ENCODE measurements around the gene RABEPK. TPM values are rescaled to one million over a fixed set of nuclear protein-coding genes. Genes with fewer than 3 reads are reported as not detected.
"Not testable (repeated sequence)": the region's sequence is repeated elsewhere in the genome, so short reads cannot be mapped to it uniquely, and the experiment has no call there.

Gene RABEPK, protein sequence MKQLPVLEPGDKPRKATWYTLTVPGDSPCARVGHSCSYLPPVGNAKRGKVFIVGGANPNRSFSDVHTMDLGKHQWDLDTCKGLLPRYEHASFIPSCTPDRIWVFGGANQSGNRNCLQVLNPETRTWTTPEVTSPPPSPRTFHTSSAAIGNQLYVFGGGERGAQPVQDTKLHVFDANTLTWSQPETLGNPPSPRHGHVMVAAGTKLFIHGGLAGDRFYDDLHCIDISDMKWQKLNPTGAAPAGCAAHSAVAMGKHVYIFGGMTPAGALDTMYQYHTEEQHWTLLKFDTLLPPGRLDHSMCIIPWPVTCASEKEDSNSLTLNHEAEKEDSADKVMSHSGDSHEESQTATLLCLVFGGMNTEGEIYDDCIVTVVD
- 47.7 and 50.9 TPM in 2 replicates for total RNA-seq (2014; rRNA removed; shearing (Covaris generic))
- 31.0 and 38.6 TPM in 2 replicates for polyA plus RNA-seq (2015; cell fraction: cytosol; rRNA removed)
- 17.3 and 34.6 TPM in 2 replicates for polyA plus RNA-seq (2015; cell fraction: nucleus; rRNA removed)

DNA sequence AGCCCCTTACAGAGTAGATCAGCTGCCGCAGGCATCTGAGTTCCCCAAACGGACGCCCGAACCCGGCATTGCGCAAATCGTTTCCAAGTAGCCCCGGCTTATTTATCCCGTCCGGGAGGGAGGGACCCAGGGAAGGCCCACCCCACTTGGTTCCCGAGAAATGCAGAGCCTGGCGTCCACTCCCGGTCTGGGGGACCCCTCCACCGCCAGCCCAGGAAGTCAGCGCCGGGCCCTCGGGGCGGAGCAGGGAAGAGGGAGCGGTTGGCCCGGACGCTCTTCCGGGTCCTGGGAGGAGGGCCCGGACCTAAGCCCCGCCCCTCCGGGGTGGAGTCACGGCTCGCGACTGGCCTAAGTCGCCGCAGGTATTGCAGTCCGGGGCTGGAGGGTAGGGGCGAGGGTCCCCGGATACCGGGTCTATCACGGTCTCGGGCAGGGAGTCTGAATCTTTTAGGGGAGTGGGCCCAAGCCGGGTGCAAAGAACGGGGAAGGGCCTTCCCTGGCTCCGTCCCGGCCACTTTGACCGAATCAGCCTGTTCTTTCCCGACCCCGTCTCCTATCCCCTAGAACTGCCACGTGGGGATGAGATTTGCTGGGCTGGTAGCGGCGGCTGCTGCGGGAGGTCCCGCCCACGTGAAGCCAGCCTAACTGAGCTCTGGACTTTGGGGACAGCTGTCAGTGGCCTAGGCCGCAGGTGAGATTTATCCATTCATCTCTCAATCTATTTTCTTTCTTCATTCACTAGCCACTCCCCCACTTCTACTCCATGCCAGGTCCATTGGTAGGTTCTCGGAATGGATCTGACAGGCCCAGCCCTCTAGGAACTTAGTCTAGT is at the start of gene RABEPK:
Gene RABEPK, plus strand, starts transcription at position 327 of the 832 bp plus-strand sequence. CDS start 2,472 bp downstream, outside the sequence.
- DNase-seq (ENCODE audit: low read depth, low spot score), result peak; percentile 91
- in situ Hi-C loops (cut with HindIII; ENCODE audit: low pct_unique_long_range_greater_than_20kb, low sequenced_read_pairs), result no loop called here

DNA sequence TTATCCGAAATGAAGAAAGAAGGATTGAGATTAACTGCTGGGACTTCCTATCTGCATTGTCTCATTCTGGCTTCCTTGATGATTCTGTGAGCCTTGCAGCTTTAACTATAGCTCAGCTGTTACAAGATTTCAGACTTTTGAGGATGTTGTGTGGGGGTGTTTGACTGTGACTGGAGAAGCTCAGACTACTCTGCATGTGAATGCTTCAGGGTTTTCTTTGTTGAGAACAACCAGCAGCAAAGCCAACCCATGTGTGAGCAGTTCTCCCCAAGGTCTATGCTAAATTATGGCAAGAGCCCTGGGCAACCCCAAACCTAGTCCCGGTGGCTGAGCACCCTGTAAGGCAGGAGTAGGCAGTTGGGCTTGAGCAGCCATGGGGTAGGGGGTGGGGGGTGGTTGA is 48.6 kb upstream of the RABEPK start:
- no peak for DNase-seq (ENCODE audit: low read depth, low spot score)
- in situ Hi-C loops (cut with HindIII; ENCODE audit: low pct_unique_long_range_greater_than_20kb, low sequenced_read_pairs), result no loop called here

DNA sequence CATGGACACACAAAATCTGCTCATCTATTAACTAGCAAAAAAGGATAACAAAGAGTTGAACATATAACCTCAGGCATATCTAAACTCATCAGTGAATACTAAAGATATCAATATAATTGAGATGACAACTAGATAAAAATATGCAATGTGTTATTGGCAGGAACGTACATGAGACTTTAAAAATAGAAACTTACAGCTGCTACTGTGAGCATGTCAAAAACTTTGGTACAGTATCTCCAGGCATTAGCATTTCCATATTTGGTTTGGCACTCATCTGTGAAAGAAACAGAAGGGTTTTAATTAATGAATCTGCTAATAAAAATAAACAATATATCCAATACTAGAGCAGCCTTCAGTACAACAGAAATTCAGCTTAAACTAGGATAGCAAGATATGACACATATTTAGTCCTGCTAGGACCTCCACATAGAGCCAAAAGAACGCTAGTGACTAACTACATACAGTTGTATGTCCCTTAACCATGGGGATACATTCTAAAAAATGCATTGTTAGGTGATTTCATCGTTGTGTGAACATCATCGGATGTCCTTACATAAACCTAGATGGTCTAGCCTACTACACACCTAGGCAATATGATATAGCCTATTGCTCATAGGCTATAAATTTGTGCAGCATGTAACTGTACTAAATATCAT is 46.5 kb upstream of the RABEPK start:
- no peak for DNase-seq (ENCODE audit: low read depth, low spot score)
- in situ Hi-C loops (cut with HindIII; ENCODE audit: low pct_unique_long_range_greater_than_20kb, low sequenced_read_pairs), result no loop called here

DNA sequence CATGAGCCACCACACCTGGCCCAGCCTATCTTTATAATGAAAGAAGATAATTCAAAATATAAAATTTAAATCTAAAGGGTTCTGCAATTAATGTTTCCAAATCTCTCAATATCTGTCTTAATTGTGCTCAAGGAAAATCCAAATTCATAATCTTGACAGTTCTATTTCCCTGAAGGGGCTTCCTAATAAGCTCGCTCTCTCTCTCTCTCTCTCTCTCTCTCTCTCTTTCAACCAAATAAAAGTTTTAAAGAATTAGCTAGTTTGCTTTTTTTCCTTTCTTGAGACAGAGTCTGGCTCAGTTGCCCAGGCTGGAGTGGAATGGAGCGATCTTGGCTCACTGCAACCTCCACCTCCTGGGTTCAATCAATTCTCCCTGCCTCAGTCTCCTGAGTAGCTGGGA is 43.8 kb upstream of the RABEPK start:
- in situ Hi-C loops (cut with HindIII; ENCODE audit: low pct_unique_long_range_greater_than_20kb, low sequenced_read_pairs), result no loop called here
- DNase-seq (ENCODE audit: low read depth, low spot score), result no peak

DNA sequence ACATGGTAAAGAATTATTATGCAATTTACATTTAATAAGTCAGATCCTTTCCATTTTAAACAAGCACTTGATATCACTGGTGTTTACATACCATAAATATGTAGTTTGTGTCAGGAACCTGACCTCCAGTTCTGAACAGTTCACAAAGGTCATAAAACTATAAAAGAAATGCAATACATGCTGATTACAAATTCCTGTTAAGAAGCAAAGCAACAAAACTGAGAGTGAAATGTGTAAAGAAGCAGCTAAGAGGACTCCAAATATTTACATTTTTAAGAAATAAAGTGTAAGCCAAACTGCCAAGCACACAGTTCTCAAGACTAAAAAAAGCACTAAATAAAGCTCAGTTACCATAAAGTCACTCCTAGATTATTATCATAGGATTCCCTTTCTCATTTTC is 39.6 kb upstream of the RABEPK start:
- DNase-seq (ENCODE audit: low read depth, low spot score), result no peak
- in situ Hi-C loops (cut with HindIII; ENCODE audit: low pct_unique_long_range_greater_than_20kb, low sequenced_read_pairs), result no loop called here

DNA sequence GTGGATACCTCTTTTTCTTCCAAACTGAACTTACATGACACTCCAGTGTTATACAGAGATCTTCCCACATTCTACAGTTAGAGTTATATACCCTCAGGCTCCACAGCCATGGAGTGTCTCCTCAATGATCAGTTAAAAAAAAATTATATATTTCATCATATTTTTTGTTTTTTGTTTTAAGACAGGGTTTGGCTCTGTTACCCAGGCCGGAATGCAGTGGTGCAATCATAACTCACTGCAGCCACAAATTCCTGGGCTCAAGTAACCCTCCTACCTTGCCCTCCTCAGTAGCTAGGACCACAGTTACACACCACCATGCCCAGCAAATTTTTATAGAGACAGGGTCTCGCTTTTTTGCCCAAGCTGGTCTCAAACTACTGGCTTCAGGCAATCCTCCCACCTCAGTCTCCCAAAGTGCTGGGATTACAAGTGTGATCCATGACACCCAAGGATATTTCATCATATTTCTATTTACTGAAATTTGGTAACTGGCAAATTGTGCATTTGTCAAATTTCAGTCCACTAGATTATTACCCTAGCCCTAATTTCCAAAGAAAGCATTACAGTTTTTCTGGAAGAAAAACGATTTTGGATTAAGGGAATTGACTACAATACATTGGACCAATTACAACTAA is 38.9 kb upstream of the RABEPK start:
- DNase-seq (ENCODE audit: low read depth, low spot score), result peak; percentile 32
- in situ Hi-C loops (cut with HindIII; ENCODE audit: low pct_unique_long_range_greater_than_20kb, low sequenced_read_pairs), result no loop called here

DNA sequence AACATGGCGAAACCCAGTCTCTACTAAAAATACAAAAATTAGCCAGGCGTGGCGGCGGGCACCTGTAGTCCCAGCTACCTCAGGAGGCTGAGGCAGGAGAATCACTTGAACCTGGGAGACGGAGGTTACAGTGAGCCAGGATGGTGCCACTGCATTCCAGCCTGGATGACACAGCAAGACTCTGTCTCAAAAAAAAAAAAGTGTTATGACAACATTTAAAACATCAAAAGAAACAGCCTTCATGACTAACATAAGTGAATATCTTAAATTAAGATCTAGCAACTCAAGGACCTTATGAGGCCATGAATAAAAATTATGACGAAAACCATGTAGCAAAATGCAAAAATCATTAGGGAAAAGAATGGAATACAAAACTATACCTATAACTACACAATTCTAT is 37.5 kb upstream of the RABEPK start:
- in situ Hi-C loops (cut with HindIII; ENCODE audit: low pct_unique_long_range_greater_than_20kb, low sequenced_read_pairs); DNase-seq (ENCODE audit: low read depth, low spot score): not testable (repeated sequence)

DNA sequence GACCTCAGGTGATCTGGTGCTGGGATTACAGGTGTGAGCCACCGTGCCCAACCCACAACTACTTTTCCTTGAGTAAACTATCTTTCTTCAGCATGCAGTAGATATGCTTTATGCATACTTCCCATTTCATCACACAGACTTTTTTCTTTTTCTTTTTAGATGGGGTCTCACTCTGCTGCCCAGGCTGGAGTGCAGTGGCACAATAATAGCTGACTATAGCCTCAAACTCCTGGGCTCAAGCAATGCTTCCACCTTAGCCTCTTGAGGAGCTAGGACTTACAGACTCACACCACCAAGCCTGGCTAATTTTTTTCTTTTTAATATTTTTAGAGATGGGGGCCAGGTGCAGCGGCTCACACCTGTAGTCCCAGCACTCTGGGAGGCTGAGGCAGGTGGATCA is 33.6 kb upstream of the RABEPK start:
- no peak for DNase-seq (ENCODE audit: low read depth, low spot score)
- in situ Hi-C loops (cut with HindIII; ENCODE audit: low pct_unique_long_range_greater_than_20kb, low sequenced_read_pairs), result no loop called here

DNA sequence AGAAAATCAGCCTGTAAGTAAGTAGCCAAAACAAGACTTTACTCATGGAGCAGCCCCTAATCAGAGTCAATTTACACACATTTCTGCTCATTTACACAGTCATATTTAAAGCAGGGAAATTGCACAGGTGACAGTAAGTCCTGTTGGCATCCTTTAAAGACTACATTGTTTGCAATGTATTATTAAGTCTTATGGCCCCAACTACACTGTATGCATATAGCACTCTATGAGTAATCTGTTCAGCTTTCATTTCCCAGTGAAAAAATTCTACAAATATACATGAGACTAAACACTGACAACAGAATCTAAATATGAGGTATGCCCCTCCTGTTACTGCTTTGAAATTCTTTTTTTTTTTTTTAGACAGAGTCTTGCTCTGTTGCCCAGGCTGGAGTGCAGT is 30.4 kb upstream of the RABEPK start:
- no peak for DNase-seq (ENCODE audit: low read depth, low spot score)
- in situ Hi-C loops (cut with HindIII; ENCODE audit: low pct_unique_long_range_greater_than_20kb, low sequenced_read_pairs), result no loop called here

DNA sequence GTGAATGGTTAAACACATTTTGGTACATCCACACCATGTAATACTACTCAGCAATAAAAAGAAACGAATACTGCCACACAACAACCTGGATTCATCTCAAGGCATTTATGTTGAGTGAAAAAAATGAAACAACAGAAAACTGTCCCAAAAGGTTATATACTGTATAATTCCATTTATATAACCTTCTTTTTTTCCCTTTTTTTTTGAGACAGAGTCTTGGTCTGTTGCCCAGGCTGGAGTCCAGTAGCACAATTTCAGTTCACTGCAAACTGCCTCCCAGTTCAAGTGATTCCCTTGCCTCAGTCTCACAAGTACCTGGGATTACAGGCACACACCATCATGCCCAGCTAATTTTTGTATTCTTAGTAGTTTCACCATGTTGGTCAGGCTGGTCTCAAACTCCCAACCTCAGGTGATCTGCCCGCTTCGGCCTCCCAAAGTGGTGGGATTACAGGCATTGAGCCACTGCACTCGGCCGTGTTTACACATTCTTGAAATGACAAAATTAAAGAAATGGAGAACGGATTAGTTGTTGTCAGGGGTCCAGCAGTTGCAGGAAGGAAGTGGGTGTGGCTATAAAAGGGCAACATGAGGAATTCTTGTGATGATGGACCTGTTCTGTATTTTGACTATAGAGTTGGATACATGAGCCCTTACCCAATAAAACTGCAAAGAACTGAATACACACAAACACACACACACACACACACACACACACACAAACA is 28.1 kb upstream of the RABEPK start:
- in situ Hi-C loops (cut with HindIII; ENCODE audit: low pct_unique_long_range_greater_than_20kb, low sequenced_read_pairs), result no loop called here
- no peak for DNase-seq (ENCODE audit: low read depth, low spot score)

DNA sequence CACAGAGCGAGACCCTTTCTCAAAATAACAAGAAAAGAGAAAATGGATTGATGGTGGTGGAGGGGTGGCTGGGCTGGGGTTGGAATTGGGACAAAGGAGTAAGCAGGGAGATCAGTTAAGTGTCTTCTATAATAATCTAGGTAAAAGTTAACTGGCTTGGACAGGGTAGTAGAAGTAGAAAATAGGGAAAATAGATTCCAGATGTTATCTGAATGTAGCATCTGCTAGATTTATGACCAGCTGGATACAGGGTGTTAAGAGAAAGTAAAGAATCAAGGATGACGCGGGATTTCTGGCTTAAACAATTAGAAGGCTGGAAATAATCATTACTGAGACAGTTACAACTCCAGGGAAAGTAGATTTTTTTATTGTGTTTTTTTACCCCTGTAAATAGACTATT is 23.7 kb upstream of the RABEPK start:
- no peak for DNase-seq (ENCODE audit: low read depth, low spot score)
- in situ Hi-C loops (cut with HindIII; ENCODE audit: low pct_unique_long_range_greater_than_20kb, low sequenced_read_pairs), result no loop called here

DNA sequence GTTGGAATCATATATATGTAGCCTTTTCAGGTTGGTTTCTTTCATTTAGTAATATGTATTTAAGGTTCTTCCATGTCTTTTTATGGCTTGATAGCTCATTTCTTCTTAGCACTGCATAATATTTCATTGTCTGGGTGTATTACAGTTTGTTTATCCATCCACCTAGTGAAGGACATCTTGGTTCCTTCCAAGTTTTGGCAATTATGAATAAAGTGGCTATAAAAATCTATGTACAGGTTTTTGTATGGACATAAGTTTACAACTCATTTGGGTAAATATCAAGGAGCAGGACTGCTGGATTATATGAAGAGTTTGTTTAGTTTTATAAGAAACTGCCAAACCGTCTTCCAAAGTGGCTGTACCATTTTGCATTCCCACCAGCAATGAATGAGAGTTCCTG is 22.5 kb upstream of the RABEPK start:
- in situ Hi-C loops (cut with HindIII; ENCODE audit: low pct_unique_long_range_greater_than_20kb, low sequenced_read_pairs), result no loop called here
- no peak for DNase-seq (ENCODE audit: low read depth, low spot score)

DNA sequence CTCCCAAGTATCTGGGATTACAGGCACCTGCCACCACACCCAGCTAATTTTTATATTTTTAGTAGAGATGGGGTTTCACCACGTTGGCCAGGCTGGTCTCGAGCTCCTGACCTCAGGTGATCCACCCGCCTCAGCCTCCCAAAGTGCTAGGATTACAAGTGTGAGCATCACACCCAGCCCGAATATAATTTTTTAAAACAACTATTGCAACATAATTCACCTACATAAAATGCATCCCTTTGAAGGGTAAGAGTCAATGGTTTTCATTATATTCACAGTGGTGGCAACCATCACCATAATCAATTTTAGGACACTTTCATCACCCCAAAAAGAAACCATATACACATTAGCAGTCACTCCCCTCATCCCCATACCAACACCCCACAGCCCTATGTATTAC is 20.6 kb upstream of the RABEPK start:
- in situ Hi-C loops (cut with HindIII; ENCODE audit: low pct_unique_long_range_greater_than_20kb, low sequenced_read_pairs); DNase-seq (ENCODE audit: low read depth, low spot score): not testable (repeated sequence)

DNA sequence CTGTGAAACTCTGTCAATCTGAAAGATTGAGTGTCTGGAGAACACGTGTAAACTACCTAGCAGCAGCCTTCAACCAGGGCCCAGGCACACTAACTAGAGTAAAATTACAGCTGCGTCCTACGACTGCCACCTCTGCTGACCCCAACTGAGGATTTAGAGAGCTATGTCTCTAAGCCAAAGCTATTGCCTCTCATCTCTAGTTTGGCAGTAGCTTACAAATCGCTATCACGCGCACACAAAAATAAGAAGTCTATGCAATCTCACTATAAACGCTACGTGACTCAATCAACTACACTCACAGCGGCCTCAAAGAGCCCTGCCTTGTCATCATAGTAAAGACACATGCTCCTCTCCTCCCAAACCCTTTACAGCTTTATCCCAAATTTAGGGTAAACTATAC is 19.5 kb upstream of the RABEPK start:
- no peak for DNase-seq (ENCODE audit: low read depth, low spot score)
- in situ Hi-C loops (cut with HindIII; ENCODE audit: low pct_unique_long_range_greater_than_20kb, low sequenced_read_pairs), result no loop called here

DNA sequence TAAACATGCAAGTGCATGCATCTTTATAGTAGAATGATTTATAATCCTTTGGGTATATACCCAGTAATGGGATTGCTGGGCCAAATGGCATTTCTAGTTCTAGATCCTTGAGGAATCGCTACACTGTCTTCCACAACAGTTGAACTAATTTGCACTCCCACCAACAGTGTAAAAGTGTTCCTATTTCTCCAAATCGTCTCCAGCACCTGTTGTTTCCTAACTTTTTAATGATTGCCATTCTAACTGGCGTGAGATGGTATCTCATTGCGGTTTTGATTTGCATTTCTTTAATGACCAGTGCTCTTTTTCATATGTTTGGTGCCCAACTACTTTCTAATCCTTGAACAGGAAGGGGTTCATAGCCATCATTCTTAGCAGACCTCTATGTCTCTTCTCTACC is 18.6 kb upstream of the RABEPK start:
- in situ Hi-C loops (cut with HindIII; ENCODE audit: low pct_unique_long_range_greater_than_20kb, low sequenced_read_pairs); DNase-seq (ENCODE audit: low read depth, low spot score): not testable (repeated sequence)

DNA sequence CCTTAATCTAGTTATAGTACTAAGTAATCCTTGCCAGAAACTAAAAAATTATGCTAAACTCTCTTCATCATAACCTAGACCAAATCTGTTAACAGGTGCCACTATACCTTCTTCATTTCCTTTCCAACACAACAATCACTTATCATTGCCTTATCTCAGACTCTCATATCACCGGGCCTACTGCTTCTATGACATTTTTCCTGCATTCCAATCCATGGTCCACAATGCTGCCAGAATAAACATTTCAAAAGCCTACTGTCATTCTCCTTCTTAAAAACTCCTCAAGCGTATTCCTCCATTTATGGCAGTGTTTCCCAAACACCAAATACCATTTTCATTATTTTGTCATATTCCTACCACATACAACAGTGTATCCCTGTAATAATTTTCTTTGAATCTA is 17.3 kb upstream of the RABEPK start:
- in situ Hi-C loops (cut with HindIII; ENCODE audit: low pct_unique_long_range_greater_than_20kb, low sequenced_read_pairs), result no loop called here
- DNase-seq (ENCODE audit: low read depth, low spot score), result no peak

DNA sequence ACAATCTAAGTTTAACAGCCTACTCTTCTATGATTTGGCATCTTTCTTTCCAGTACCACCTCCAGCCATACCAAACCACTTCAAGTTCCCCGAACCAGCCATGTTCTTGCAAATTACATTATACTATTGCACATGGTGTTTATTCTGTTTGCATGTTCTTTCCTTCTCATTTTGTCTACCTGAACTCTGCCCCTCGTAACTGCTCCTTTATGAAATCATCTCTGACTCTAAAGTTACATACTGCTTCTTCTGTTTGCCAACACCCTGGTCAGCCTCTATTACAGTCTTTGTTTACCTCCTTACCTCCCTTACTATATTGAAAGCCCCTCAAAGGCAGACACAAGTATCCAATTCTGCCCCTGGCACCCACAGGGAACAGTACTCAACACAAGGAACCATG is 16.8 kb upstream of the RABEPK start:
- no peak for DNase-seq (ENCODE audit: low read depth, low spot score)
- in situ Hi-C loops (cut with HindIII; ENCODE audit: low pct_unique_long_range_greater_than_20kb, low sequenced_read_pairs), result no loop called here

Measured in SK-MEL-5 (cell line).